Gastroesophageal sphincter (tissue), 4 donors: ENCODE results near the gene ANKUB1. TPM values are rescaled to one million over a fixed set of nuclear protein-coding genes. Genes with fewer than 3 reads are reported as not detected.
A peak's percentile ranks its signal among the peaks of the same experiment; 100 is the strongest.

Experiments used
- ATAC-seq: fragments of 150-250 bp; one replicate; pipeline ENCODE4 v1.9.1; 2016; ENCODE audit warnings: mild to moderate bottlenecking, moderate library complexity
- H3K27ac ChIP-seq, 4 donors: fragments of 200-600 bp; sonication (generic) in 3 of 4; 1 replicate in 3 of 4; 2 replicates in 1 of 4; pipeline ENCODE4 v1.5.1; 2016 to 2019
- H3K27me3 ChIP-seq: fragments of 200-600 bp; sonication (generic); one replicate; pipeline ENCODE4 v1.5.1; 2019
- H3K36me3 ChIP-seq, 2 donors: fragments of 200-600 bp; sonication (generic); one replicate each; pipeline ENCODE4 v1.5.1; 2019; ENCODE audit warnings: control low read depth in 1 of 2
- H3K4me1 ChIP-seq, 3 donors: fragments of 200-600 bp; sonication (generic); 1 replicate in 2 of 3; 2 replicates in 1 of 3; pipeline ENCODE4 v1.5.1; 2016 to 2019; ENCODE audit warnings: control low read depth in 2 of 3
- H3K4me3 ChIP-seq, 2 donors: fragments of 200-600 bp; sonication (generic); one replicate each; pipeline ENCODE4 v1.5.1; 2019; ENCODE audit warnings: mild to moderate bottlenecking in 1 of 2, moderate library complexity in 1 of 2
- H3K9me3 ChIP-seq, 3 donors: fragments of 200-600 bp; sonication (generic); one replicate each; pipeline ENCODE4 v1.5.1; 2017 to 2019; ENCODE audit warnings: control low read depth in 2 of 3
- EP300 ChIP-seq: sonication (generic); formaldehyde crosslinking; IDR thresholded peaks from one replicate; pipeline ENCODE4 v1.6.1; 2017; ENCODE audit warnings: antibody characterized with exemption, mild to moderate bottlenecking
- POLR2A ChIP-seq, 2 donors: fragments of 450-650 bp; IDR thresholded peaks; one replicate each; pipeline ENCODE4 v1.6.1; 2017; ENCODE audit warnings: antibody characterized with exemption in 2 of 2, mild to moderate bottlenecking in 2 of 2, moderate library complexity in 1 of 2
- POLR2AphosphoS5 ChIP-seq: sonication (generic); formaldehyde crosslinking; IDR thresholded peaks from one replicate; pipeline ENCODE4 v1.6.1; 2017; ENCODE audit warnings: antibody characterized with exemption
- WGBS, 2 donors: methylation state at CpG; one replicate each; pipeline ENCODE4 v1.1.5; 2018; ENCODE audit warnings: low coverage in 1 of 2; 5-methylcytosine and 5-hydroxymethylcytosine counted together
- total RNA-seq, 4 donors: library from RNA; depleted of rRNA; stranded (reverse); fragments of >200 nt; gene quantifications; one replicate each; pipeline ENCODE4 v1.1.0, GENCODE V29; 2016
- TF ChIP-seq, protein P1 (sequence below), 4 experiments: fragments of 200-600 bp in 2 of 4; fragments of 450-650 bp in 2 of 4; sonication (generic) in 1 of 4; IDR thresholded peaks; one replicate each; pipeline ENCODE4 v1.5.1; 2017 to 2019; ENCODE audit warnings: antibody characterized with exemption in 4 of 4, mild to moderate bottlenecking in 2 of 4, moderate library complexity in 2 of 4

ANKUB1 gene
- total RNA-seq, 4 donors from 2014 or later: not detected

DNA sequence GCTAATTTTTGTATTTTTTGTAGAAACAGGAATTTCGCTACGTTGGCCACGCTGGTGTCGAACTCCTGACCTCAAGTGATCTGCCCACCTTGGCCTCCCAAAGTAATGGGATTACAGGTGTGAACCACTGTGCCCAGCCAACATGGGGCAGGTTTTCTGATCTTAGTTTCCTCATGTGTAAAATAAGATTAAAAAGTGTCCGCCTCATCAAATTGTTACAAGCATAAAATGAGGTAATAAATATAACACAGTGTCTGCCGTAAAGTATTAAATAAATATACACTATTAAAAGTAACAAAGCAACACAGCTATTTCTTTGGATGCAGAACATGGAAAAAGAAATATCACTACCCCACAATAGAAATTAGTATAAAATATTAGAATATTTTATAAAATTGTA, 23.6 kb downstream of the ANKUB1 start:
- Histone ChIP-seq H3K27me3 (peaks cover 2% of the 10 kb centered on the region), H3K4me3 (no peak overlapping the region), H3K36me3 (no peaks in the 10 kb centered on the region), H3K4me1 (no peaks in the 10 kb centered on the region), H3K27ac (no peak overlapping the region), H3K9me3 (no peaks in the 10 kb centered on the region)
- 92 to 97% methylated on average over 2 to 5 of the region's 6 CpGs for WGBS, 2 donors
- TF ChIP-seq, protein P1, sequence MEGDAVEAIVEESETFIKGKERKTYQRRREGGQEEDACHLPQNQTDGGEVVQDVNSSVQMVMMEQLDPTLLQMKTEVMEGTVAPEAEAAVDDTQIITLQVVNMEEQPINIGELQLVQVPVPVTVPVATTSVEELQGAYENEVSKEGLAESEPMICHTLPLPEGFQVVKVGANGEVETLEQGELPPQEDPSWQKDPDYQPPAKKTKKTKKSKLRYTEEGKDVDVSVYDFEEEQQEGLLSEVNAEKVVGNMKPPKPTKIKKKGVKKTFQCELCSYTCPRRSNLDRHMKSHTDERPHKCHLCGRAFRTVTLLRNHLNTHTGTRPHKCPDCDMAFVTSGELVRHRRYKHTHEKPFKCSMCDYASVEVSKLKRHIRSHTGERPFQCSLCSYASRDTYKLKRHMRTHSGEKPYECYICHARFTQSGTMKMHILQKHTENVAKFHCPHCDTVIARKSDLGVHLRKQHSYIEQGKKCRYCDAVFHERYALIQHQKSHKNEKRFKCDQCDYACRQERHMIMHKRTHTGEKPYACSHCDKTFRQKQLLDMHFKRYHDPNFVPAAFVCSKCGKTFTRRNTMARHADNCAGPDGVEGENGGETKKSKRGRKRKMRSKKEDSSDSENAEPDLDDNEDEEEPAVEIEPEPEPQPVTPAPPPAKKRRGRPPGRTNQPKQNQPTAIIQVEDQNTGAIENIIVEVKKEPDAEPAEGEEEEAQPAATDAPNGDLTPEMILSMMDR (IDR thresholded peaks at IDR 0.05): no peak
- TF ChIP-seq POLR2AphosphoS5 (no peak), EP300 (no peak), POLR2A (IDR thresholded peaks at IDR 0.05) (no peak)
- no peak for ATAC-seq

DNA sequence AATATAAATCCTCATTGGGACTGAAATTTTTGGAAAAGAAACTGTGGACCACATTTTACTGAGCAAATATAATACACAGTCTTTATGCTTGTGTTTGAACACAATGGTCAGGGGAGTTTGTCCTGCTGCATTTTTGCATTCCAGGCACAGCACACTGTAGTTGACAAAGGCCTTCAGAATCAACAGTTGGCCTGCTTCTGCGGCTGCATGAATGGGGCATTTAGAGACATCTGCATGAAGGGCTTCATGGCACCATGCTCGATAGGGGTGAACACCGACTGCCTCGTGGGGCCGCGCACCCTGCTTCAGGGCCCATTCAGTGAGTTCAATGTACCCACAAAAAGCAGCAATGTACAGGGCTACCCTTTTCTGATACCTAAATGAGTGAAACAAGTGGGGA, 24.6 kb downstream of the ANKUB1 start:
- H3K9me3 ChIP-seq: no peaks in the 10 kb centered on the region
- no peaks in the 10 kb centered on the region for H3K36me3 ChIP-seq
- no peak overlapping the region for H3K4me3 ChIP-seq
- H3K27me3 ChIP-seq: peaks cover 2% of the 10 kb centered on the region
- TF ChIP-seq POLR2AphosphoS5 (no peak), POLR2A (IDR thresholded peaks at IDR 0.05) (no peak), EP300 (no peak)
- TF ChIP-seq, protein P1 (IDR thresholded peaks at IDR 0.05): no peak
- 60 to 92% methylated on average over 3 to 4 of the region's 6 CpGs for WGBS, 2 donors
- ATAC-seq: no peak
- no peak overlapping the region for H3K27ac ChIP-seq
- no peaks in the 10 kb centered on the region for H3K4me1 ChIP-seq

DNA sequence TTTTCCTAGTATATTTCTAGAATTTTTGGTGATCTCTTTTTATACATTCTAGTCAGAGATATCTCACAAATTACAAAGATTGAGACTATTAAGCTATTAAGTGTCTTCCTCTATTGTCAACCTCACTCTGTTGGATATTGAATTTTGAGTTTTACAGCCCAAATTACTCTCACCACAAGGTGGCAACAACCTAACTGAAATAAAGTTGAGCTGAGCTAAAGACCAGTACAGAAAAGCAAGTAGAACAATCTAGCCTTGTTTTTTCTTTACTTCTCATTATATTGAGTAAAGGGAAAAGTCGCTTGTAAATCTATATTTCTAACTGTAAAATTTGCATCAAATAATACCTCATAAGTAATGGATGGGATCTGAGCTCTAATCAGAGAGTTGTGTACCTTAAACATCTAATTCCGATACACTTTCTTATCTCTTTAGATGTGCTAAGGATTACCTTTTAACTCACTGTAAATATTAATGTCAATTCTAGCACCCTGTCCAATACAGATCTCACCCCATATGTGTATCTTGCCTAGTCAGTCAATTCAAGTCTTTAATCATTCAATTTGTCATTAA, 26.5 kb downstream of the ANKUB1 start:
- Histone ChIP-seq H3K27ac (no peak overlapping the region), H3K4me1 (peaks cover 0 to 12% (median 0%) of the 10 kb centered on the region in 3 donors), H3K36me3 (no peaks in the 10 kb centered on the region), H3K4me3 (no peak overlapping the region), H3K27me3 (peaks cover 2% of the 10 kb centered on the region), H3K9me3 (no peaks in the 10 kb centered on the region)
- 53 to 65% methylated on average over 2 of the region's 2 CpGs for WGBS, 2 donors
- no peak for TF ChIP-seq EP300
- TF ChIP-seq, protein P1 (IDR thresholded peaks at IDR 0.05): peak in 3 of 4 experiments; percentile 32 to 52 (median 47)
- peak; percentile 46 for ATAC-seq

DNA sequence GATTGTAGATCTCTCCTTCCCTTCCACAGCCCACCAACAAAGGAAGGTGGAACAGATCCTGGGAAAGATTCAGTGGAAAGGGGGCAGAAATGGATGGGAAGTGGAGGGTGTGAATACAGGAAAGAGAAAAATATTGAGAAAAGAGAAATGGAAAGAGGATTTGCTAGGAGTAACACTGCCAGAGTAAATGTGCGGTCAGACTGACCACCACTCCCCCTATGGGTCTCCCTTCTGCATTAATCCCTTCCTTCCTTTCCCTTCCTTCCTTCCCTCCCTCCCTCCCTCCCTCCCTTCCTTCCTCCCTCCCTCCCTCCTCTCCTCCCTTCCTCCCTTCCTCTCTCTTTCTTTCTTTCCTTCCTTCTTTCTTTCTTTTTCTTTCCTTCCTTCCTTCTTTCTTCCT, 28.1 kb downstream of the ANKUB1 start:
- 27% methylated on average over 1 of the region's 1 CpG; no CpG with 5 or more reads in 1 of the 2 donors for WGBS, 2 donors

More for the DNA sequence above, 28.1 kb downstream of the ANKUB1 start:
- H3K9me3 ChIP-seq: no peaks in the 10 kb centered on the region
- H3K36me3 ChIP-seq: no peaks in the 10 kb centered on the region
- no peak for ATAC-seq
- H3K27ac ChIP-seq: no peak overlapping the region
- no peak for TF ChIP-seq POLR2AphosphoS5
- TF ChIP-seq POLR2A (IDR thresholded peaks at IDR 0.05): no peak
- no peak for TF ChIP-seq EP300
- TF ChIP-seq, protein P1 (IDR thresholded peaks at IDR 0.05): no peak
- no peak overlapping the region for H3K4me3 ChIP-seq
- H3K4me1 ChIP-seq: peaks cover 0 to 13% (median 0%) of the 10 kb centered on the region in 3 donors
- H3K27me3 ChIP-seq: peaks cover 2% of the 10 kb centered on the region
